H9 (cell line): ENCODE measurements around the gene CKS1B. TPM values are rescaled to one million over a fixed set of nuclear protein-coding genes. Genes with fewer than 3 reads are reported as not detected.

Experiments
- DNase-seq: peaks from one replicate; pipeline ENCODE4 v3.0.0-alpha.2; 2017
- H2AFZ ChIP-seq: one replicate; pipeline ENCODE4 v1.6.1; 2013; ENCODE audit warnings: mild to moderate bottlenecking, low read length, control low read depth, moderate library complexity
- H2AK5ac ChIP-seq: 2 replicates; pipeline ENCODE4 v1.6.1; 2013; ENCODE audit warnings: low read length, control low read depth, mixed read lengths; ENCODE audit not compliant: insufficient read length
- H2BK120ac ChIP-seq: one replicate; pipeline ENCODE4 v1.6.1; 2013; ENCODE audit warnings: low read depth, mild to moderate bottlenecking, low read length, control low read depth, inconsistent platforms; ENCODE audit not compliant: poor library complexity, severe bottlenecking
- H2BK12ac ChIP-seq: 2 replicates; pipeline ENCODE4 v1.6.1; 2013; ENCODE audit warnings: low read length, control low read depth, mixed read lengths, low read depth; ENCODE audit not compliant: insufficient read length
- H2BK15ac ChIP-seq: 2 replicates; pipeline ENCODE4 v1.6.1; 2013; ENCODE audit warnings: low read depth, low read length, control low read depth
- H2BK20ac ChIP-seq: one replicate; pipeline ENCODE4 v1.6.1; 2013; ENCODE audit warnings: low read depth, mild to moderate bottlenecking, low read length, control low read depth, inconsistent platforms; ENCODE audit not compliant: poor library complexity, severe bottlenecking
- H2BK5ac ChIP-seq: 2 replicates; pipeline ENCODE4 v1.6.1; 2013; ENCODE audit warnings: low read length, control low read depth, mixed read lengths; ENCODE audit not compliant: insufficient read length
- H3K14ac ChIP-seq: 2 replicates; pipeline ENCODE4 v1.6.1; 2013; ENCODE audit warnings: low read length, control low read depth; ENCODE audit not compliant: insufficient read depth
- H3K18ac ChIP-seq: 2 replicates; pipeline ENCODE4 v1.6.1; 2013; ENCODE audit warnings: low read depth, mild to moderate bottlenecking, mixed read lengths, low read length, control low read depth; ENCODE audit not compliant: insufficient read length
- H3K23ac ChIP-seq: 2 replicates; pipeline ENCODE4 v1.6.1; 2013; ENCODE audit warnings: low read length, control low read depth, mixed read lengths, low read depth; ENCODE audit not compliant: insufficient read length
- H3K23me2 ChIP-seq: 2 replicates; pipeline ENCODE4 v1.6.1; 2013; ENCODE audit warnings: low read depth, mild to moderate bottlenecking, mixed read lengths, low read length, control low read depth; ENCODE audit not compliant: insufficient read length, poor library complexity, severe bottlenecking
- H3K27ac ChIP-seq: 2 replicates; pipeline ENCODE4 v1.5.1; 2013; ENCODE audit warnings: low read length, control low read depth, mixed read lengths, low read depth; ENCODE audit not compliant: insufficient read length
- H3K27me3 ChIP-seq: 2 replicates; pipeline ENCODE4 v1.6.1; 2013; ENCODE audit warnings: low read length, control low read depth, inconsistent platforms; ENCODE audit not compliant: insufficient read depth
- H3K4ac ChIP-seq: 2 replicates; pipeline ENCODE4 v1.6.1; 2013; ENCODE audit warnings: low read depth, mild to moderate bottlenecking, control low read depth, inconsistent platforms, low read length, moderate library complexity
- H3K4me1 ChIP-seq: 2 replicates; pipeline ENCODE4 v1.6.1; 2013; ENCODE audit warnings: low read length, control low read depth, inconsistent platforms; ENCODE audit not compliant: insufficient read depth
- H3K4me2 ChIP-seq: 2 replicates; pipeline ENCODE4 v1.6.1; 2013; ENCODE audit warnings: low read length, control low read depth, mixed read lengths; ENCODE audit not compliant: insufficient read length, insufficient read depth
- H3K56ac ChIP-seq: 2 replicates; pipeline ENCODE4 v1.6.1; 2013; ENCODE audit warnings: low read depth, mild to moderate bottlenecking, mixed read lengths, low read length, control low read depth; ENCODE audit not compliant: insufficient read length
- H3K79me1 ChIP-seq: 2 replicates; pipeline ENCODE4 v1.6.1; 2013; ENCODE audit warnings: low read depth, mild to moderate bottlenecking, moderate library complexity, low read length, control low read depth, inconsistent platforms; ENCODE audit not compliant: insufficient read depth, poor library complexity, severe bottlenecking
- H3K79me2 ChIP-seq: 2 replicates; pipeline ENCODE4 v1.6.1; 2013; ENCODE audit warnings: low read length, control low read depth, inconsistent platforms; ENCODE audit not compliant: insufficient read depth
- H3K9ac ChIP-seq: 2 replicates; pipeline ENCODE4 v1.6.1; 2013; ENCODE audit warnings: low read length, control low read depth, mixed read lengths; ENCODE audit not compliant: insufficient read length; ENCODE audit errors: extremely low read depth
- H3K9me3 ChIP-seq: one replicate; pipeline ENCODE4 v1.6.1; 2013; ENCODE audit warnings: low read depth, low read length, inconsistent platforms; ENCODE audit not compliant: control insufficient read depth
- H3T11ph ChIP-seq: one replicate; pipeline ENCODE4 v1.6.1; 2013; ENCODE audit warnings: mild to moderate bottlenecking, low read length, control low read depth, inconsistent platforms
- H4K20me1 ChIP-seq: one replicate; pipeline ENCODE4 v1.6.1; 2013; ENCODE audit not compliant: control insufficient read depth, insufficient read length, insufficient read depth
- H4K5ac ChIP-seq: 2 replicates; pipeline ENCODE4 v1.6.1; 2013; ENCODE audit warnings: low read depth, mild to moderate bottlenecking, mixed read lengths, low read length, control low read depth; ENCODE audit not compliant: insufficient read length
- H4K8ac ChIP-seq: replicated peaks from 2 replicates; pipeline ENCODE4 v1.6.1; 2013; ENCODE audit warnings: low read length, control low read depth, mixed read lengths, low read depth; ENCODE audit not compliant: insufficient read length
- H4K91ac ChIP-seq: 2 replicates; pipeline ENCODE4 v1.6.1; 2013; ENCODE audit warnings: low read depth, mild to moderate bottlenecking, moderate library complexity, mixed read lengths, low read length, control low read depth; ENCODE audit not compliant: insufficient read length
- H3K27ac Mint-ChIP-seq, 3 experiments: 2 replicates in 2 of 3; 3 replicates in 1 of 3; pipeline ENCODE4 v1.8.0; 2020 to 2021; ENCODE audit warnings: mixed read lengths in 3 of 3, mild to moderate bottlenecking in 1 of 3, moderate library complexity in 1 of 3
- H3K27me3 Mint-ChIP-seq: 2 replicates; pipeline ENCODE4 v1.8.0; 2021; ENCODE audit warnings: low read depth, mild to moderate bottlenecking, moderate library complexity, mixed read lengths
- H3K36me3 Mint-ChIP-seq, 3 experiments: 2 replicates in 2 of 3; 3 replicates in 1 of 3; pipeline ENCODE4 v1.8.0; 2020 to 2021; ENCODE audit warnings: low read depth in 3 of 3, mixed read lengths in 3 of 3; ENCODE audit not compliant: insufficient read depth in 1 of 3
- H3K4me1 Mint-ChIP-seq, 2 experiments: 2 replicates each; pipeline ENCODE4 v1.8.0; 2020; ENCODE audit warnings: mixed read lengths in 2 of 2
- H3K4me3 Mint-ChIP-seq, 2 experiments: 2 replicates in 1 of 2; 3 replicates in 1 of 2; pipeline ENCODE4 v1.8.0; 2020 to 2021; ENCODE audit warnings: mild to moderate bottlenecking in 2 of 2, mixed read lengths in 2 of 2, moderate library complexity in 1 of 2
- H3K9me3 Mint-ChIP-seq, 2 experiments: 2 replicates in 1 of 2; 3 replicates in 1 of 2; pipeline ENCODE4 v1.8.0; 2020; ENCODE audit warnings: mild to moderate bottlenecking in 2 of 2, mixed read lengths in 2 of 2, moderate library complexity in 1 of 2
- CTCF ChIP-seq: fragments of 200-600 bp; sonication (generic); conservative IDR thresholded peaks from 3 replicates; pipeline ENCODE4 v1.8.0; 2021; ENCODE audit warnings: antibody characterized with exemption, mild to moderate bottlenecking
- WGBS: extraction: QIAGEN DNeasy Blood & Tissue Kit; methylation state at CpG from one replicate; pipeline ENCODE4 v1.1.7; 2013; ENCODE audit warnings: missing lambda C conversion rate, low lambda C conversion rate, mixed read lengths; ENCODE audit not compliant: insufficient read length; ENCODE audit errors: extremely low coverage; 5-methylcytosine and 5-hydroxymethylcytosine counted together
- total RNA-seq: library from RNA; stranded (reverse); gene quantifications from 2 replicates; pipeline ENCODE4 v1.2.1, GENCODE V29; 2021

CKS1B gene
- total RNA-seq, 1 experiment from 2014 or later = 279 TPM

GRCh38 chr1:154982341-154982740 is 7.9 kb downstream of the CKS1B start:
- Histone ChIP-seq H2BK120ac (no peak overlapping the region), H3K4me2 (peak overlapping the region; percentile 56), H4K91ac (no peak overlapping the region), H3K9ac (peak overlapping the region; percentile 81), H4K5ac (no peak overlapping the region), H3K27me3 (no peaks in the 10 kb centered on the region), H3K56ac (no peak overlapping the region), H2AK5ac (no peak overlapping the region), H3K27ac (peak overlapping the region; percentile 91), H3K18ac (peak overlapping the region; percentile 49), H3K4ac (no peak overlapping the region), H2BK5ac (no peak overlapping the region), H2AFZ (no peak overlapping the region), H3K14ac (peak overlapping the region; percentile 17; the same call in 1 of the 2 replicates), H3K23me2 (peaks cover 8% of the 10 kb centered on the region), H3T11ph (no peak overlapping the region), H3K9me3 (no peaks in the 10 kb centered on the region), H2BK12ac (no peak overlapping the region), H3K79me2 (peaks cover 11% of the 10 kb centered on the region; the same call in 1 of the 2 replicates), H3K79me1 (no peaks in the 10 kb centered on the region), H4K20me1 (no peaks in the 10 kb centered on the region), H2BK15ac (no peak overlapping the region), H2BK20ac (no peak overlapping the region), H3K4me1 (no peaks in the 10 kb centered on the region), H4K8ac (no peak overlapping the region), H3K23ac (no peak overlapping the region)
- H3K36me3 Mint-ChIP-seq = peaks cover 33 to 61% (median 52%) of the 10 kb centered on the region in 3 experiments
- no peak for TF ChIP-seq CTCF
- peaks cover 9 to 10% of the 10 kb centered on the region in 2 experiments; a peak in 3 of 4 replicates for H3K4me1 Mint-ChIP-seq
- no peak overlapping the region for H3K27ac Mint-ChIP-seq
- H3K27me3 Mint-ChIP-seq = no peaks in the 10 kb centered on the region
- no CpG with 5 or more reads among the region's 6 CpGs for WGBS
- no peaks in the 10 kb centered on the region for H3K9me3 Mint-ChIP-seq
- DNase-seq = no peak
- H3K4me3 Mint-ChIP-seq = no peak overlapping the region
